ENCODE data around the gene METAP1. TPM values are rescaled to one million over a fixed set of nuclear protein-coding genes. Genes with fewer than 3 reads are reported as not detected.

The METAP1 gene
- total and polyA plus RNA-seq, 2 experiments from 2014 or later = 64.1 to 122 TPM

- Histone ChIP-seq H4K20me1 (replicated peaks; ENCODE audit: insufficient read depth) (no peaks in the 10 kb centered on the region), H3K4me3 (no peak overlapping the region), H3K79me2 (replicated peaks; ENCODE audit: insufficient read depth) (no peaks in the 10 kb centered on the region), H3K27me3 (ENCODE audit: insufficient read depth) (no peaks in the 10 kb centered on the region), H3K4me1 (ENCODE audit: insufficient read depth) (no peaks in the 10 kb centered on the region), H3K27ac (ENCODE audit: low read depth) (no peak overlapping the region), H3K9me2 (ENCODE audit: insufficient read depth) (no peaks in the 10 kb centered on the region), H3K36me3 (ENCODE audit: insufficient read depth) (no peaks in the 10 kb centered on the region), H3F3A (replicated peaks; ENCODE audit: low read depth) (no peaks in the 10 kb centered on the region), H3K4me2 (no peak overlapping the region), H2AFZ (peak overlapping the region; percentile 86)
- Mint-ChIP-seq H3K27me3 (ENCODE audit: insufficient read depth, low read depth, poor library complexity) (peaks cover 2% of the 10 kb centered on the region), H3K9me3 (no peaks in the 10 kb centered on the region), H3K4me3 (no peak overlapping the region), H3K4me1 (no peaks in the 10 kb centered on the region), H3K27ac (0 out of 2 replicates have a peak overlapping the region, but pooled peaks have one; percentile 41), H3K36me3 (ENCODE audit: low read depth) (0 out of 3 replicates have a peak, but pooled peaks cover 2% of the 10 kb centered on the region)
- DNase-seq (ENCODE audit: low spot score) (no peak), ATAC-seq (no peak)
- TF ChIP-seq CREB1 (CRISPR knock-in tag; IDR thresholded peaks at IDR 0.05; ENCODE audit: low read depth) (no peak), REST (IDR thresholded peaks at IDR 0.05; ENCODE audit: unreplicated experiment) (no peak), STAT1 (IDR thresholded peaks at IDR 0.05; ENCODE audit: unreplicated experiment) (no peak), ZNF114 (CRISPR knock-in tag; IDR thresholded peaks at IDR 0.05) (no peak), JUNB (IDR thresholded peaks at IDR 0.05; ENCODE audit: unreplicated experiment) (no peak), EZH2phosphoT487 (IDR thresholded peaks at IDR 0.05; ENCODE audit: unreplicated experiment) (no peak), POLR2AphosphoS5 (IDR thresholded peaks at IDR 0.05; ENCODE audit: low read depth) (no peak), NANOG (IDR thresholded peaks at IDR 0.05; ENCODE audit: borderline replicate concordance) (no peak)
- TF ChIP-seq, protein P1, sequence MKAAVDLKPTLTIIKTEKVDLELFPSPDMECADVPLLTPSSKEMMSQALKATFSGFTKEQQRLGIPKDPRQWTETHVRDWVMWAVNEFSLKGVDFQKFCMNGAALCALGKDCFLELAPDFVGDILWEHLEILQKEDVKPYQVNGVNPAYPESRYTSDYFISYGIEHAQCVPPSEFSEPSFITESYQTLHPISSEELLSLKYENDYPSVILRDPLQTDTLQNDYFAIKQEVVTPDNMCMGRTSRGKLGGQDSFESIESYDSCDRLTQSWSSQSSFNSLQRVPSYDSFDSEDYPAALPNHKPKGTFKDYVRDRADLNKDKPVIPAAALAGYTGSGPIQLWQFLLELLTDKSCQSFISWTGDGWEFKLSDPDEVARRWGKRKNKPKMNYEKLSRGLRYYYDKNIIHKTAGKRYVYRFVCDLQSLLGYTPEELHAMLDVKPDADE (IDR thresholded peaks at IDR 0.05) = no peak
These were observed 31.7 kb upstream of the METAP1 start for GRCh38 chr4:98963538-98964433.

- Mint-ChIP-seq H3K9me3 (no peaks in the 10 kb centered on the region), H3K4me1 (peaks cover 16% of the 10 kb centered on the region), H3K27ac (no peak overlapping the region), H3K27me3 (ENCODE audit: insufficient read depth, low read depth, poor library complexity) (no peaks in the 10 kb centered on the region), H3K36me3 (ENCODE audit: low read depth) (0 out of 3 replicates have a peak, but pooled peaks cover 2% of the 10 kb centered on the region), H3K4me3 (no peak overlapping the region)
- H3K4me2 ChIP-seq = no peak overlapping the region
- peaks cover 10% of the 10 kb centered on the region; the same call in 1 of the 2 replicates for H3K4me1 ChIP-seq (ENCODE audit: insufficient read depth)
- H3K79me2 ChIP-seq (replicated peaks; ENCODE audit: insufficient read depth) = no peaks in the 10 kb centered on the region
- H3K4me3 ChIP-seq = no peak overlapping the region
- no peaks in the 10 kb centered on the region for H3K9me2 ChIP-seq (ENCODE audit: insufficient read depth)
- no peaks in the 10 kb centered on the region for H3K36me3 ChIP-seq (ENCODE audit: insufficient read depth)
- DNase-seq (ENCODE audit: low spot score) (no peak), ATAC-seq (no peak)
- H3K27me3 ChIP-seq (ENCODE audit: insufficient read depth) = no peaks in the 10 kb centered on the region
- H2AFZ ChIP-seq = no peak overlapping the region
- no peaks in the 10 kb centered on the region for H3F3A ChIP-seq (replicated peaks; ENCODE audit: low read depth)
- no peaks in the 10 kb centered on the region for H4K20me1 ChIP-seq (replicated peaks; ENCODE audit: insufficient read depth)
- H3K27ac ChIP-seq (ENCODE audit: low read depth) = no peak overlapping the region
- TF ChIP-seq, protein P2, sequence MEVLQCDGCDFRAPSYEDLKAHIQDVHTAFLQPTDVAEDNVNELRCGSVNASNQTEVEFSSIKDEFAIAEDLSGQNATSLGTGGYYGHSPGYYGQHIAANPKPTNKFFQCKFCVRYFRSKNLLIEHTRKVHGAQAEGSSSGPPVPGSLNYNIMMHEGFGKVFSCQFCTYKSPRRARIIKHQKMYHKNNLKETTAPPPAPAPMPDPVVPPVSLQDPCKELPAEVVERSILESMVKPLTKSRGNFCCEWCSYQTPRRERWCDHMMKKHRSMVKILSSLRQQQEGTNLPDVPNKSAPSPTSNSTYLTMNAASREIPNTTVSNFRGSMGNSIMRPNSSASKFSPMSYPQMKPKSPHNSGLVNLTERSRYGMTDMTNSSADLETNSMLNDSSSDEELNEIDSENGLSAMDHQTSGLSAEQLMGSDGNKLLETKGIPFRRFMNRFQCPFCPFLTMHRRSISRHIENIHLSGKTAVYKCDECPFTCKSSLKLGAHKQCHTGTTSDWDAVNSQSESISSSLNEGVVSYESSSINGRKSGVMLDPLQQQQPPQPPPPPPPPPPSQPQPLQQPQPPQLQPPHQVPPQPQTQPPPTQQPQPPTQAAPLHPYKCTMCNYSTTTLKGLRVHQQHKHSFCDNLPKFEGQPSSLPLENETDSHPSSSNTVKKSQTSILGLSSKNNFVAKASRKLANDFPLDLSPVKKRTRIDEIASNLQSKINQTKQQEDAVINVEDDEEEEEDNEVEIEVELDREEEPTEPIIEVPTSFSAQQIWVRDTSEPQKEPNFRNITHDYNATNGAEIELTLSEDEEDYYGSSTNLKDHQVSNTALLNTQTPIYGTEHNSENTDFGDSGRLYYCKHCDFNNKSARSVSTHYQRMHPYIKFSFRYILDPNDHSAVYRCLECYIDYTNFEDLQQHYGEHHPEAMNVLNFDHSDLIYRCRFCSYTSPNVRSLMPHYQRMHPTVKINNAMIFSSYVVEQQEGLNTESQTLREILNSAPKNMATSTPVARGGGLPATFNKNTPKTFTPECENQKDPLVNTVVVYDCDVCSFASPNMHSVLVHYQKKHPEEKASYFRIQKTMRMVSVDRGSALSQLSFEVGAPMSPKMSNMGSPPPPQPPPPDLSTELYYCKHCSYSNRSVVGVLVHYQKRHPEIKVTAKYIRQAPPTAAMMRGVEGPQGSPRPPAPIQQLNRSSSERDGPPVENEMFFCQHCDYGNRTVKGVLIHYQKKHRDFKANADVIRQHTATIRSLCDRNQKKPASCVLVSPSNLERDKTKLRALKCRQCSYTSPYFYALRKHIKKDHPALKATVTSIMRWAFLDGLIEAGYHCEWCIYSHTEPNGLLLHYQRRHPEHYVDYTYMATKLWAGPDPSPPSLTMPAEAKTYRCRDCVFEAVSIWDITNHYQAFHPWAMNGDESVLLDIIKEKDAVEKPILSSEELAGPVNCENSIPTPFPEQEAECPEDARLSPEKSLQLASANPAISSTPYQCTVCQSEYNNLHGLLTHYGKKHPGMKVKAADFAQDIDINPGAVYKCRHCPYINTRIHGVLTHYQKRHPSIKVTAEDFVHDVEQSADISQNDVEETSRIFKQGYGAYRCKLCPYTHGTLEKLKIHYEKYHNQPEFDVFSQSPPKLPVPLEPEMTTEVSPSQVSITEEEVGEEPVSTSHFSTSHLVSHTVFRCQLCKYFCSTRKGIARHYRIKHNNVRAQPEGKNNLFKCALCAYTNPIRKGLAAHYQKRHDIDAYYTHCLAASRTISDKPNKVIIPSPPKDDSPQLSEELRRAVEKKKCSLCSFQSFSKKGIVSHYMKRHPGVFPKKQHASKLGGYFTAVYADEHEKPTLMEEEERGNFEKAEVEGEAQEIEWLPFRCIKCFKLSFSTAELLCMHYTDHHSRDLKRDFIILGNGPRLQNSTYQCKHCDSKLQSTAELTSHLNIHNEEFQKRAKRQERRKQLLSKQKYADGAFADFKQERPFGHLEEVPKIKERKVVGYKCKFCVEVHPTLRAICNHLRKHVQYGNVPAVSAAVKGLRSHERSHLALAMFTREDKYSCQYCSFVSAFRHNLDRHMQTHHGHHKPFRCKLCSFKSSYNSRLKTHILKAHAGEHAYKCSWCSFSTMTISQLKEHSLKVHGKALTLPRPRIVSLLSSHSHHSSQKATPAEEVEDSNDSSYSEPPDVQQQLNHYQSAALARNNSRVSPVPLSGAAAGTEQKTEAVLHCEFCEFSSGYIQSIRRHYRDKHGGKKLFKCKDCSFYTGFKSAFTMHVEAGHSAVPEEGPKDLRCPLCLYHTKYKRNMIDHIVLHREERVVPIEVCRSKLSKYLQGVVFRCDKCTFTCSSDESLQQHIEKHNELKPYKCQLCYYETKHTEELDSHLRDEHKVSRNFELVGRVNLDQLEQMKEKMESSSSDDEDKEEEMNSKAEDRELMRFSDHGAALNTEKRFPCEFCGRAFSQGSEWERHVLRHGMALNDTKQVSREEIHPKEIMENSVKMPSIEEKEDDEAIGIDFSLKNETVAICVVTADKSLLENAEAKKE (CRISPR knock-in tag; IDR thresholded peaks at IDR 0.05) = no peak
- no peak for TF ChIP-seq ZNF331 (CRISPR knock-in tag; IDR thresholded peaks at IDR 0.05; ENCODE audit: low read depth)
These were observed 28.6 kb upstream of the METAP1 start for GRCh38 chr4:98966926-98967325.

Measured in GM23338 (cell line).